AG04449 (cell line): ENCODE data around the gene LRRC43.

Source experiments
- CTCF ChIA-PET: fragments of 350-600 bp; formaldehyde crosslinking; extraction: SDS; loops from one replicate; lab custom pipeline; 2021; ENCODE audit warnings: antibody characterized with exemption; lab: Yijun Ruan, JAX
- POLR2A ChIA-PET: fragments of 400-600, 350-600 bp; formaldehyde crosslinking; extraction: SDS; loops from one replicate; lab custom pipeline; 2020; ENCODE audit warnings: antibody characterized with exemption, inconsistent platforms; lab: Yijun Ruan, JAX
- DNase-seq: peaks from one replicate; pipeline ENCODE4 v3.0.0-alpha.2; 2010; ENCODE audit warnings: low read depth, low spot score
- H3K4me3 ChIP-seq: 2 replicates; pipeline ENCODE4 v1.5.1; 2011; ENCODE audit warnings: low read depth, mild to moderate bottlenecking, control low read depth, low read length
- CTCF ChIP-seq: IDR thresholded peaks from one replicate; pipeline ENCODE4 v1.5.1; 2011; ENCODE audit warnings: mild to moderate bottlenecking, moderate library complexity, low read length, control low read depth, inconsistent platforms; ENCODE audit not compliant: insufficient read depth; ENCODE audit errors: missing control alignments

Gene LRRC43

DNA sequence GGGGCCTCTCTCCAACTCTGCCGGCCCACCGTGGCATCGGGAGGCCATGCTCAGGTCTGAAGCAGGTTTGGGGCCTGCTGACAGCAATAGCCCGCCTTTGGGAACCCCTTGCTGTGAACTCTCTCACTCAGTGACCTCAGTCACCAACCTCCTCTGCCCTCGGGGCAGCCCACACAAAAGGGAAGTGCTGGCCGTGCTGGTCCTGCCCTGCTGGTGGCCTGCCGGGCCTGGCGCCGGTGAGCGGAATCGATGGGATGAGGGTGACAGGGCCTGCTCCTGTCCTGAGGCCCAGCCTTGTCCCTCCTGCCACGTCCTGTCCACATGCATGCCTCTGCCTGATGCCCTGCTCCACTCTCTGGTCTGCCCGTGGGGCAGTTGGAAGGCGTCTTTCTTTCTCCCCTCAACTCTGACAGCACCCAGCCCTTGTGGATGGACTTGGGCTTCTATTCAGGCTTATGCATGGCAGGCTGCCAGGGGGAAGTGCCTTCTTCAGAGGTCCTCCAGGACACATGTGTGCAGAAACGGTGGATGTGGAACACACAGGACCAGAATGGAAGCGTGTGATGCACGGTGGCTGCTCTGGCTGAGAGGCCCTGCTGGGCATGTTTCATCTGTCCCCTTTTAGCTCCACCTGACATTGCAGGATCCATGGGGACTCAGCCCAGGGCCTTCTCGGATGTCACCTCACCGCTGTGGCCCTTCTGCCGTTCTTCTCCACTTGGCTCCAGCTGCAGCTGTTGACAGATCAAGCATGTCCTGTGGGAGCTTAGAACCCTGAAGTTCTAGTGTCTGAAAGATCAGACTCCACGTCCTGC lies 40.8 kb upstream of the LRRC43 start:
- DNase-seq = no peak
- ChIA-PET POLR2A (interaction anchor here (0.6 kb wide), 1 partner anchor 110 kb away, joined by 3 read pairs; no protein-coding TSS in a partner anchor), CTCF (interaction anchor here (0.7 to 1.7 kb wide), 4 partner anchors 12 to 87 kb away, joined by 4 to 5 read pairs (median 4); no protein-coding TSS in a partner anchor)
- no peak for TF ChIP-seq CTCF
- no peak overlapping the region for H3K4me3 ChIP-seq

- H3K4me3 ChIP-seq = no peak overlapping the region
- POLR2A ChIA-PET = interaction anchor here (0.6 kb wide), 1 partner anchor 111 kb away, joined by 3 read pairs; no protein-coding TSS in a partner anchor
- DNase-seq = no peak
- CTCF ChIA-PET = interaction anchor here (0.7 to 1.7 kb wide), 4 partner anchors 12 to 88 kb away, joined by 4 to 5 read pairs (median 4); no protein-coding TSS in a partner anchor
- no peak for TF ChIP-seq CTCF
These were observed 40.1 kb upstream of the LRRC43 start for GRCh38 chr12:122142857-122143256.

DNA sequence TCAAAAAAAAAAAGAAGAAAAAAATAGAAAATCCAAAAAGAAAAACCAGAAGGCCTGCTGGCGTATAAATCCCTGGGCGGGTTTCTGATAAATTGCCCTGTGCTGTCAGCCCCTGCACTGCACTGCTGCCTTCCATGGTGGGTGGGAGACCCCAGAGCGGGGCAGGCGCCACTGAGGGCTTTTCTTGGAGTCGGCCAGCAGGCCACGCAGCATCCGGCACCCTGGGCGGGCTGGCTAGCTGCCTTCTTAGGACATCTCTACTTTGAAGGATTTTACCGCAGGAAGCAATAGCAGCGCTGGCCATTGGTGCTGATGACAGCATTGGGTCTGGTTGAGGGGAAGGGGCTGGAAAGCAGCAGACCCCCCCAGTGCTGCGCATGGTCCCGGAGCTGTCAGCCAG lies 38.0 kb upstream of the LRRC43 start:
- DNase-seq = no peak
- no peak overlapping the region for H3K4me3 ChIP-seq
- ChIA-PET POLR2A (no interaction called here), CTCF (interaction anchor here (1.1 to 1.7 kb wide), 2 partner anchors 22 to 90 kb away, joined by 3 to 6 read pairs; no protein-coding TSS in a partner anchor)
- TF ChIP-seq CTCF = no peak

DNA sequence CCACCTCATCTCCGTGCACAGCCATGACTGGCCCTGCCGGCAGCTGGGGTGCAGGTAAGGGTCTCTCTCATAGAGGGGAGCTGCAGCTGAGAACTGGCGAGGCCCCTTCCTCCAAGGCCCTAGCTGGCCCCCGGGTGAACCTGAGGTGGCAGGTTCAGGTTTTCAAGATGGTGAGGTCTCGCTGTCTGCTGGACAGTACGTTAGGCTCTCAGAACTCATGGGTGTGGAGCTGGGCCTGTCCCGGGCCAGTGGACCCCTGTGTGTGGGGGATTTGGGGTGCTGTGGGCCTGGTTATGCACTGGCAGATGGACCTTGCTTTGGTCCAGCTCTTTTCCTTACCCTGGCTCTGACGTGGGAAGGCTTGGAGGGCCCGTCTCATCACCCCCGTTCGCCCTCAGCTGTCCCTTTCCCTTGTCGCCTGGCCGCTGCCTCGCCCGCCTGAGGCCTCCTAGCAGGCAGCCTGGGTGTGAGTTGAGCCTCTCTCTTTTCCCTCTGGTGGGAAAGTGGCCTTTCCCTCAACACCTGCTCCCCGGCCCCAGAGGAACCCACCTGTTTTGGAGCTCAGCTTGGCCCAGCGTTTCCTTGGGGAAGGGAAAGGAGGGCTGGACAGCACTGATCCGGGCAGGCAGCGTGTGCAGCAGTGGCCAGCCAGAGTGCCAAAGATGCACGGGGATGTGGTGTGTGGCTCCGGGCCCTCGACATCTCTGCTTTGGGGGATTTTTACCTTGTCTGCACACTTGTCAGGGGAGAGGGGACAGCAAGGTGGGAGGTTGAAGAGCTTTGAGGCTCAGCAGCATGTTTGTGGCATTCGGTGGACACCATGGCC lies 37.2 kb upstream of the LRRC43 start:
- no peak overlapping the region for H3K4me3 ChIP-seq
- CTCF ChIA-PET = interaction anchor here (1.6 to 3.0 kb wide), 4 partner anchors 15 to 91 kb away, joined by 6 to 11 read pairs (median 8); no protein-coding TSS in a partner anchor
- no peak for DNase-seq
- TF ChIP-seq CTCF = no peak
- POLR2A ChIA-PET = no interaction called here

DNA sequence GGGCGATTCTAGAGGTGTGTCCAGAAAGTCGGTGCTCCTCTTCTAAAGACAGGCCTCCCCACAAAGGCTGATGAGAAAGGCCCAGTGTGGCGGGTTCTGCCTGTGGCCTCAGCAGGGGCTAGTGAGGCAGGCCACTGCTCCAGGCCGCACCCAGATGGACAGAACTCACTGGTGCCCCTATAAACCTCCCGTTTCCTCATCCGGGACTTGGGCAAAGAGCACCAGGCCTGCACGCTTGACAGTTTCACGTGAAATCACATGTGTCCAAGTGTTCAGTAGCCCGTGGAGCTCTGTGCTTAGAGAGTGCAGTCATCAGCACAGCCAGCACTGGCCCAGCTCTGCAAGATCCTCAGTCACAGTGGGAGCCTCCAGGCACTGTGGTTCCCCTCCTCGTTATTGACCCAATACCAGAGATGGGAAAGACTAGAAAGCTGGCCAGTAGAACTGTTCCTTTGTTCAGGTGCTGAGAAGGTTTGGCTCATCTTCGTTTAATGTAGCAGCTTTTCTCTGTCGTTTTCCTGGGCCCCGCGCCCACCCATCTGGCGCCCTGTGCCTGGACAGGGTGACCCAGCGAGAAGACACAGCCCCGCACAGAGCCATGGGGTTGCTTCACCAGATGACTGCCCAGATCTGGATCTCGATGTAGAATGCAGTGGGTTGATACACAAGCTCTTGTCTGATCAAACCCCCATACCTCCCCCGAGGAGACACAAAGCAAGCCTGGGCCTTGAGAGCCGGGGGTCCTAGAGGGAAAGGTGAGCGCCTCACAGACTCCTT lies 35.2 kb upstream of the LRRC43 start:
- POLR2A ChIA-PET = no interaction called here
- CTCF ChIA-PET = interaction anchor here (0.7 to 3.0 kb wide), 6 partner anchors 15 to 93 kb away, joined by 3 to 11 read pairs (median 6); no protein-coding TSS in a partner anchor

More for the DNA sequence above, 35.2 kb upstream of the LRRC43 start:
- TF ChIP-seq CTCF = no peak
- DNase-seq = no peak
- H3K4me3 ChIP-seq = no peak overlapping the region
